Epithelial cell of esophagus (primary cell): ENCODE data around the gene CBFA2T2.

Experiments used
- DNase-seq: peaks from one replicate; pipeline ENCODE4 v3.0.0; 2010; ENCODE audit warnings: low read depth
- H3K4me3 ChIP-seq: 2 replicates; pipeline ENCODE4 v1.5.1; 2011; ENCODE audit warnings: mild to moderate bottlenecking, low read length, control low read depth
- TF ChIP-seq, protein P1 (sequence below): IDR thresholded peaks from 2 replicates; pipeline ENCODE4 v1.5.1; 2011; ENCODE audit warnings: low read depth, mild to moderate bottlenecking, low read length, control low read depth, inconsistent platforms; ENCODE audit not compliant: insufficient read depth; ENCODE audit errors: missing control alignments

The CBFA2T2 gene

DNA sequence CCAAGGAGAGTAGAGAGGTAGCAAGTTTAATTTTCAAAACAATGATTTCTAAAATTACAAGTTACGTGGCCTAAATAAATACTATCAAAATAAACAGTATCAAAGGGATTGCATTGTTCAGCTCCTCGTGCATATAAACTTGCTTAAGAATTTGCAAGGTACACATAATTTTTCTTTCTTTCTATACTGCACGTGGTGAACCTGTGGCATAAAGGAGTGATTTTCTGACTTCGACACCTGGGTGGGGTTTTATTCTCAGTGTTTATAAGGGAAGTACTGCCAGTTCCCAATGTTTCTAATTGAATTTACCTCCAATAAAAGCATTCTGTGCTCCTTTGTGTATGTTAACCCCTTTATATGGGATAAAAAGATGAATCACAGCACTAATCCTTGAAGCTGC, 122.1 kb downstream of the CBFA2T2 start:
- no peak for DNase-seq
- TF ChIP-seq, protein P1, sequence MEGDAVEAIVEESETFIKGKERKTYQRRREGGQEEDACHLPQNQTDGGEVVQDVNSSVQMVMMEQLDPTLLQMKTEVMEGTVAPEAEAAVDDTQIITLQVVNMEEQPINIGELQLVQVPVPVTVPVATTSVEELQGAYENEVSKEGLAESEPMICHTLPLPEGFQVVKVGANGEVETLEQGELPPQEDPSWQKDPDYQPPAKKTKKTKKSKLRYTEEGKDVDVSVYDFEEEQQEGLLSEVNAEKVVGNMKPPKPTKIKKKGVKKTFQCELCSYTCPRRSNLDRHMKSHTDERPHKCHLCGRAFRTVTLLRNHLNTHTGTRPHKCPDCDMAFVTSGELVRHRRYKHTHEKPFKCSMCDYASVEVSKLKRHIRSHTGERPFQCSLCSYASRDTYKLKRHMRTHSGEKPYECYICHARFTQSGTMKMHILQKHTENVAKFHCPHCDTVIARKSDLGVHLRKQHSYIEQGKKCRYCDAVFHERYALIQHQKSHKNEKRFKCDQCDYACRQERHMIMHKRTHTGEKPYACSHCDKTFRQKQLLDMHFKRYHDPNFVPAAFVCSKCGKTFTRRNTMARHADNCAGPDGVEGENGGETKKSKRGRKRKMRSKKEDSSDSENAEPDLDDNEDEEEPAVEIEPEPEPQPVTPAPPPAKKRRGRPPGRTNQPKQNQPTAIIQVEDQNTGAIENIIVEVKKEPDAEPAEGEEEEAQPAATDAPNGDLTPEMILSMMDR = no peak
- no peak overlapping the region for H3K4me3 ChIP-seq

DNA sequence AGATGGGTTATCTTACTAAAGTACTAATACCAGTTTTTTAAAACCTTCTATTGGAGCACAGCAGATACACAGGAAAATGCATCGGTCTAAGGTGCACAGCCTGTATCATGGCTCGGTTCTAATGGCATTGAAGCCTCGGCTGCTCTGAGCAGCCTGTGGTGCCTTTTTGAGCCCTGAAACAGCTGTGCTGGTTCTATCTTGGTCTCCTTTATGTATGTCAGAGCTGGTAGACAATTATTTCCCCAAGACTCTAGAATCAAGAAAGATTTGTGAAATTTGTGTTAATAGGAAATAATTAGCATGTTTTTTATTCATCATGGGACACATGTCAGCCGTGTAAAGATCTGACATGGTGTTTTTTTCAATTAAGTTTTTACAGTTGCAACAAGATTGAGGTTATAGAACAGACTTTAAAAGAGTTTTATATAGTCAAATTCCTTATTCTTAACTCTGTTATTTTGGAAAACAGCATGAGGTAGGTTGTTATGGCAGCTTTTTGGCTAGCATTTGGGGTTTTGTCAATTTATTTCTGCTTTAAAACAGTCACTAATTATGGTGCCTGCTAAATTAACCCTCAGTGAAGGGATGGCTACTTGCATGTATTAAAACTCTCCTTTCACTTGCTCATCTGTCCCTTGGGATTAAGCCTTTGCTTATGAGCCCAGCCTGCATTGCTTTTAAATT, 132.0 kb downstream of the CBFA2T2 start:
- H3K4me3 ChIP-seq = no peak overlapping the region
- DNase-seq = no peak
- TF ChIP-seq, protein P1 = no peak

DNA sequence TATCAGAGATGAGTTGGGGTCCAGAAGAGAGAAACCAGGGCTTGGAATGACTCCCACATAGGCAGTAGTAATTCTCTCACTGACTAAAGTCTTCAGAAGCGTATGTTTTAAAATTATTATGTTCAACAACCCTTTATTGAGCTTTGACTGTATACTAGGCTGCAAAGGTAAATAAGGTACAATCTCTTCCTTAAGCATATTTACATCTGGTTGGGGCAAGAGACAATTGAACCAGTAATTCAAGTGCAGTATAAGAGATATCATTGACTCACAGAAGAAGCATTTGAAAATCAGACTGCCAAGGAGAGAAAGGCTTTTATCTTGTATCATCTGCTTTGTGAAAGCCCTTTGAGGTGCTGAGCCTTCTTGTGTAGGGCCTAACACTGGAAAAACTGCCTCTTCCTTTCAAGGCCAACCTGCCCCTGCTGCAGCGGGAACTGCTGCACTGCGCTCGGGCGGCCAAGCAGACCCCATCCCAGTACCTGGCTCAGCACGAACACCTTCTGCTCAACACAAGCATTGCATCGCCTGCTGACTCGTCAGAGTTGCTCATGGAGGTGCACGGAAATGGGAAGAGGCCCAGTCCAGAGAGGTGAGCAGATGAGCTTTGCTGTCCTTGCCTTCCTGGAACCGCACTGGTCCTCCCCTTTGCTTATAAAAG, 132.9 kb downstream of the CBFA2T2 start:
- H3K4me3 ChIP-seq = no peak overlapping the region
- TF ChIP-seq, protein P1 = no peak
- DNase-seq = peak; percentile 17

DNA sequence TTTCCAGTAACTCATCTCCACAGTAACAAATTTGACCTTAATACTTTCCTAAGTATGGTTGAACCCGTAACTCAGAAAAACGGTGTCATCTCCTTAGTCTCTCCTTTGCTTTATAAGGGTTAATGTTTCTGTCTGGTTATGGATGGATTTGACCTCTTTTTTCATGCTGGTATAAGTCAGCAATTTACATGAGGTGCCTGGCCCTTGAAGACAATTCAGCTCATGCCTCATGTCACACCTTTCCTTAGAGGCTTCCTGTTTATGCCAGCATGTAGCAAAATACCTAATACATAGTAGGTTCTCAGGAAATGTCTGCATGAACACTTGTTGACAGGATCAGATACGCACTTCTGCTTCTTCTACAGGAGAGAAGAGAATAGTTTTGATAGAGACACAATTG, 134.5 kb downstream of the CBFA2T2 start:
- no peak overlapping the region for H3K4me3 ChIP-seq
- TF ChIP-seq, protein P1 = no peak
- no peak for DNase-seq

DNA sequence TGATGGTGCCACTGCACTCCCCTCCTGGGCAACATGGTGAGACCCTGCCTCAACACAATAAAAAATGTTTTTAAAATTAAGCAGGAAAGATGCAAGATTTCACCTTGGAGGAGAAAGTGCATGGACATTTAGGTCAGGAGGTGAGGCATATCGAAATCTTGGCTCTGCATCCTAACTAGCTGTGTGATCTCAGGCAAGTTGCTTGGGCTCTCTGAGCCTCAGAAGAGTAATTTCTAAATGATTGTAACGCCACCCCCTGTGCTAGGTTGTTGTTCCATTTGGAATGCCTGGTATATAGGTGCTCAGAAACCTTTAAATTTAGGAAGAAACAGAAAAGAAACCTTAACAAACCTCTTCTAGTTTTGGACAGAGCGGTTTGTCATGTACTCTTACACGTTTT, 136.3 kb downstream of the CBFA2T2 start:
- DNase-seq = no peak
- H3K4me3 ChIP-seq = no peak overlapping the region
- TF ChIP-seq, protein P1 = no peak

DNA sequence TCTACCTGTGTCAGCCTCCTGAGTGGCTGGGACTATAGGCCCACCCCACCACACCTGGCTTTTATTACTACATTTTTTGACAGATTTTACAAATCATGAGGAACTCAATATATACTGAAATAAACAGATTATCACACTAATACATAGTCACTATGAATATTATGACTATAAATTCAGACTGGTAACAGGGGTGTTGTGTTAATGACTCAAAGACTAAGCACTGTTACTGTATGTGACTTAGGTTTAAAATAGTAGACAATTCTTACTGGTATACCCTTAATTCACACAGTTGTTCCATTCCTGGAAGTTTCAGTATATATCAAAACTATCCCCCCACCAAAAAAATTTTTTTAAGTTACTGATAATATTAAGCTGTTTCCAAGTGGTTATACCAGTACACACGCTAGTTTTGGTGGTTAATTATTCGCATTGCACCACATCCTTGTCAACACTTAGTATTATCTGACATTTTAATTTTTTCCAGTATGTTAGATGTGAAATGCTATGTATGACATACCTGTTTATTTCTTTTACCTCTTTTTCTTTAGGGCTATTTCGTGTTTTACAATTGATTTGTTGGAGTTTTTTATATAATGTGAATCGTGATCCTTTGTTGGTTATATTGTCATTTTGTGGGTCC, 137.8 kb downstream of the CBFA2T2 start:
- DNase-seq = no peak
- TF ChIP-seq, protein P1 = no peak
- no peak overlapping the region for H3K4me3 ChIP-seq
